RKO (cell line): ENCODE measurements around the gene ZIC2.

Experiments used
- DNase-seq: peaks from one replicate; pipeline ENCODE4 v3.0.0-alpha.2; 2016; ENCODE audit warnings: low spot score

ZIC2 gene

DNA sequence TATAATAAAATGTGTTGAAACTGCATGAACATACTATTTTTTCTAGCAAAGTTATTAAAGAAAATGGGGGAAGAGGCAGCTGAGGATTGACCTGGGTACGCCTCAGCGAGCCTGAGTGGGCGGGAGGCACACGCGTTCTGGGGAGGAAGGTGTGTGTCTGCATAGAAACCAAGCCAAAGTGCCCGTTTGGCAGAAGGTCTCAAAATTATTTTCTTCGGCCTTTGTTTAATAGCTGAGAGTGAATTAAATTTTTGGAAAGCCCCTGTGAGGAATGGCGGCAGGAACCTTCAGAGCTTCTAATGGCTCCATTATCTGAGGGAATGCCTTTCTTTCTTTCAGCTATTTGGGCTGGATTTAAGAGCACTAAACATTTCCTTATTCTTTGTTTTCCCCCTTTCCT is 5.2 kb downstream of the ZIC2 start:
- DNase-seq, result no peak

DNA sequence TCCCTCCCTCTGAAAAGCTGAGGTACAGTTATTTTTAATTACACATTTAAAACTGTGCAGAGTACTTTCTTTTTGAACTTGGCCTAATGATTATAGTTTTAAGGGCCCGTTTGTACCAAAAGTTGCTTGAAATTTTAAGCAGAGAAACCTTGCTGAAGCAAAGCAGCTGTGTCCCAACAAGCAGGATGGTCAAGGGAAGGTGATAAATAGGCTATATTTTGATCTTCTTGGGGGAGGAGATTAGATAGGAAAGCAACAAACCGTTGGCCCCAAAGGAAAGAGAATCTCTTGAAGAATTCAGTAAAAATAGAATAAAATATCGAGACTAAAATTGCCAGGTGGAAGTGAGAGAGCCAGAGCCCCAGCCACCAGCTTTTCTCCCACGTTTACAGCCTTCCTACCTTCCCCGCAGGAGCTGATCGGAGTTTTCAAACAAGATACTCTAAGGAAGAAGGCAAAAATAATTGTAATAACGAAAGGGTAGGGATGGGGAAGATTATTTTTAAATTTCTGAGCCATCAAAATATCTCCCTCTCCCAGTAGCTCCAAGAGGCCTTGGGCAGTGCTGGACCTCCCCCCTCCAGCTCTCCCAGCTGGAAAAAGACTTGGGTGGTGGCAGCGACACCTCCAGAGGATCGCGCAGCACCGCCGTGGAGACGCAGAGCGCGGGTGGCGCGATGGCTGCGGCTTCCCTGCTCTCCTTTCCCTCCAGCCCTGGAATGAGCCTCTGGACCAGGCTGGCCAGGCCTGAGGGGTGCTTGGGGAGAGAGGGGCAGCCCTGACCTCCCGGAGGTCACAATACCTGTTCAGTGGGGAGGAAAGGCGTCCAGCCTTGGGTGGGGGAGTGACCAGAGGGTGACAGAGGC is 5.8 kb downstream of the ZIC2 start:
- DNase-seq, result no peak

- no peak for DNase-seq
Measured at GRCh38 chr13:99988529-99989275, 7.1 kb downstream of the ZIC2 start.

DNA sequence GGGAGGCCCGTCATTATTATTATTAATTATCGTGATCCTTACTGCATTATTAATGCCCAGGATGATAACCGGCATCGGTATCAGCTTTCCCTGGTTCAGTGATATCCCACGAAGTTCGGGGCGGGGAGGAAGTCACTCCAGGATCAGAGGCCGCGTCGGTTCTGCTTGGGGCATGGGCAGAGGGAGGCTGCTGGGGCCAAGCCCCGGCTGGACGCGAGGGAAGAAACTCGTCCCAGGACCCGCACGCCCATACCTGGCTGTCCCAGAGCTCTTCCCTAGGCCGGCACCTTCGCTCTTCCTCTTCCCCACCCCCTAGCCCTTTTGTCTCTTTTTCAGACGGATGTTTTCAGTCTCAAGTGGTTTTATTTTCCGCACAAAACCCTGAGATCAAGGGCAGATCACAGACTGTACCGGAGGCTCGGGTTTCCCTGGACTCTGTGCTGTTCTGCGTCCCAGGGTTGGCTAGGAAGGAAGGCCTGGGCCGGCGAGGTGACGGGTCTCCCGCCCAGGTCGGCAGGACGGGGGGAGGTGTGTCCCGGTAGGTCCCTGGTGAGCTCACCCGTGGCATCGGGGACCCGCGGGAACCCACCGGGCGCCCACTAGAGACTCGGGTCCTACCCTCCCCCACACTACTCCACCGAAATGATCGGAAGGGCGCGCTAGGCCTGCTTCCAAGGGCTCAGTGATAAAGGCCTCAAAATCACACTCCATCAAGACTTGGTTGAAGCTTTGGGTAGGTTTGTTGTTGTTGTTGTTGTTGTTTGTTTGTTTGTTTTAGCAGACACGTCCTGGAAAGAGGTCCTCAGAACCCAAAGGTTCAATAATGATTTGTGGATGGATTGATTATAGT is 7.9 kb downstream of the ZIC2 start:
- no peak for DNase-seq

DNA sequence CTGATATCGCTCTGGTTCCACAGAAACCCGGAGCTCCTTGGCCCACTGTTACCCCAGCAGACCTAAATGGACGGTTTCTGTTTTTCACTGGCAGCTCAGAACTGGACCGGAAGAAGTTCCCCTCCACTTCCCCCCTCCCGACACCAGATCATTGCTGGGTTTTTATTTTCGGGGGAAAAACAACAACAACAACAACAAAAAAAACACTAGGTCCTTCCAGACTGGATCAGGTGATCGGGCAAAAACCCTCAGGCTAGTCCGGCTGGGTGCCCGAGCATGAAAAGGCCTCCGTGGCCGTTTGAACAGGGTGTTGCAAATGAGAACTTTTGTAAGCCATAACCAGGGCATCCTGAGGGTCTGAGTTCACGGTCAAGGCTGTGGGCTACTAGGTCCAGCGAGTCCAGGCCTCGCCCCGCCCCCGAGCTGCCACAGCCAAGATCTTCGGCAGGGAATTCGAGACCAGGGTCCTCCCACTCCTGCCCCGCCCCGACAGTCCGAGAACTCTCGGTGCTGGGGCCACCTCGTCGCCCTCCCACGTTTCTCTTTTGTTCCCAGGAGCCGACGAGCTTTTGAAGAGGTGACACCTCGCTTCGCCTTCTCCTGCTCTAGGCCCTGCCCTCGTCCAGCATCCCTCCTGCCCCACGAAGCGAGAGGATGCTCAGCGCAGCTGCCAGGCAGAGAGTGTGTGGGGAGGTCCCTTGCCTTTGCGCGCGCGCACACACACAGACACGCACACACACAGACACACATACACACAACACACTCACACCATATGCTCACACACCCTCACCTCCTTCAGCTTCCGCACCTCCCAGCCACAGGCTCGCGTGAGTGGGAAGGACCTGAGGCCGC is 8.8 kb downstream of the ZIC2 start:
- DNase-seq, result no peak

DNA sequence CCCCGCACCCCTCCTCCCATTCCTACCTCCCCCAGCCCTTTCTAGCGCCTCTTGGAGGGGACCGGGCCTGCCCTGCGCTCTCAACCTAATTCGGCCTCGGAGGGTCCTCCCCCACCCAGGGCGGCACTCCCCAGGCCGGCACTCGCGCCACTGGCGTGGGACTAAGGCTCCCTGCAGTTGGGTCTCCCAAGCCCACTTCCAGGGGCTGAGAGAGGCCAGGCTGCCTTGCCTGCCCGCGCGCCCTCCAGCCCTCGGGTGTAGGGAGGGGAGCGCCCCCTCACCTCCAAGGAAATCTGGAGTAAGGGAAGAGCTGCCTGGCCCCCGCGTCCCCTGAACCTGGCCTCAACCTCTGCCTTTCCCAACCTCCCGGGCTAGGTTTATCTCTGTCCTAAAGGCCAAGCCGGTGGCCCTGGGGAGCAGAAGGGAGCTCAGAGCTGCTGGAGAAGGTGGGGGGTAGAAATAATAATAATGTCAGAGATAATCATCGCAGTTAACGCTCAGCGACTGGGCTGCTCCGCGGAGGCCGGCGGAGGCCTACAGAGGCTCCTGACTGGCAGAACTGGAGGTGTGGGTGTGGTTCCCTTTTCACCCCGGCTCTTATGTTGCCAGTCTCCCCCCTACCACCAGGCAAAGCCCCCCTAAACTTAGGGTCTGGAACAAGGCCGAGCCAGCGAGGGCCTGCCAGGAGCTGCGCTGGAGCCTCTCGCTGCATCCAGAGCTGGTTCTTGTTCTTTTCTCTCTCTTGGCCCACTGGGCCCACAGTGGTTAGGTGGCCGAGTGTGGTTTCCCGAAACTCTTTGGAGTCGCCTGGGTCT is 9.6 kb downstream of the ZIC2 start:
- DNase-seq, result no peak

DNA sequence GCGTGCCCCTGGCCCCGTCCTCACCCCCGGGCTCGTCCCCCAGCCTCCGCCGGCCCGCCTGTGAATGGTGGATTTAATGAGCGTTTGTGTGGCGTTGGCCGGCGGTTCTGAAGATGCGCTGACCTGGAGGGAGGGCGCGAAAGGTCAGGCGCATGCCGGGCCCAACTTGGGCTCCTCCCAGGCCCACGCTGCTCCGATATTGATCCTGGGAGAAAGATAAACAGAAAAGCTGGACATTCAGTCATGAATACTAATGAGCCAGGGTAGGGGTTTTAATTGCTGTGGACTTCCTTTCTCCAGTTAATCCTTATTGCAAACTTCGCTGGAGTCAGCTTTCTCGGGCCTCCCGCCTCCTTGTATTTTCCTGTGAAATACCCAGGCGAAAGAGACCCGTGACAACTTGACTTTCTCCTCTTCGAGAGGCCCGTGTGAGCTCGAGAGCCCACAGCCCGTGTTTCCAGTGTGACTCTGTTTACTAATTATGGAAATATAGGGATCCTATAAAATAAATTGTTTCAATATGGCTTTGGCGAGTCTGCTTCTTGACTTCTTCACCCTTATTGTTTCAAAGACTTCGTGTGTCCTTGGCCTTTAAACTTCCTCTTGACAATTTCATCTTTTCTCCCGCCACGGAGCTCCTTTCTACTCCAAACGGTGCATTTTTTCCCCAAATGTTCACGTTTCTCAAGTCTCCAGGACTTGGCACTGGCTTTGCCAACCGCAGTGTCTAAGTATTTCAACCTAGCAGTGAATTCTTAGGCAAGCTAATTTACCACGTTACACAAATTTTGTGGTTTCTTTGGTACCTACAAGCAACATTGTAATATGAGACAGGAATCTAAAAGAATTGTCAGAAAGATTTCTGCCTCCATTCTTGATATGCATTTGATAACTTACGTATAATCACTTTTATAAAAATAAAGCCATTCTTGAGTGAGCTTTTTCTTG is 10.5 kb downstream of the ZIC2 start:
- no peak for DNase-seq

- peak; percentile 21 for DNase-seq
Measured at GRCh38 chr13:99992949-99993351, 11.4 kb downstream of the ZIC2 start.

DNA sequence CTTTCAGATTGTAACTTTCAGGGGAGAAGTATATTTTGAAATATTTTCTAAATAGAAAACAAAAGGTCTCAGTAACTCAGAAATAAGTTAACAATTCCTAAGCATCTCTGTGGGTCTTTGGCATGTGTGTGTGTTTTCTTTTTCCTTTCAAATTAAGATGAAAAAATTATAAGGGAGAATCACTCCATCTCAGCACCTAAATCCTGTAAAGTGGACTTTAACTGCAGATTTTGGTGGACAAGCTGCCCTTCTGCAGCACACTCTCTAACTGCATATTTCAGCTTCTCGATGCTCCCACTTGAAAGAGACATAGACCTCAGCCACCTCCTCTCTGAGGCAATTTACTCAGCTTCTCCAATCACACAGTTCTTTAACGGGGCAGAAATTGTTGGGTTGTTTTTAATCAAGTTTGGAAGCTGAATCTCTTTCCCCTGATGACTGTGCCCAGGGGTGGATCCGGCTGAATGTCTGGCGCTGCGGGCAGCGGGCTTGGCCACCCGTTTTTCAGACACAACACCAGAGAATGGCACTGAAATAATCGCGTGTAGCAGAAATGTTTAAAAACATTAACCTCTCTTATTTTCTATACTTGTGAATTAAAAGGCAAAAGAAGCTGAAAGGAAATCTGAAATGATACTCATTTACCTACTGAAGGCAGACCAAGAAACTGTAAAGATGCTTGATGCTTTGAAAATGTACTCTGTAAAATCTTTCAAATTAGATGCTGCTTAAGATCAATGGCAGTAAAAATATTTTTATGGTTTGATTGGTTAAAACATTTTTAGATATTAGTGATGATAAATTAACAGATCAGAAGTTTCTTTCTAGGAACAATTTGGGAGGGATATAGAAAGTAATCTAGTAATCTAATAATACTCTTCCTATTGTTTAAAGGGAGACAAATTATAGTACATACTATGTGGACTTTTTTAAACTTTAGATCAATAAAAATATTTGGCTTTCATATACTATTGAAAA is 12.4 kb downstream of the ZIC2 start:
- DNase-seq, result no peak

GRCh38 chr13:99994638-99995020 is 13.0 kb downstream of the ZIC2 start:
- no peak for DNase-seq

DNA sequence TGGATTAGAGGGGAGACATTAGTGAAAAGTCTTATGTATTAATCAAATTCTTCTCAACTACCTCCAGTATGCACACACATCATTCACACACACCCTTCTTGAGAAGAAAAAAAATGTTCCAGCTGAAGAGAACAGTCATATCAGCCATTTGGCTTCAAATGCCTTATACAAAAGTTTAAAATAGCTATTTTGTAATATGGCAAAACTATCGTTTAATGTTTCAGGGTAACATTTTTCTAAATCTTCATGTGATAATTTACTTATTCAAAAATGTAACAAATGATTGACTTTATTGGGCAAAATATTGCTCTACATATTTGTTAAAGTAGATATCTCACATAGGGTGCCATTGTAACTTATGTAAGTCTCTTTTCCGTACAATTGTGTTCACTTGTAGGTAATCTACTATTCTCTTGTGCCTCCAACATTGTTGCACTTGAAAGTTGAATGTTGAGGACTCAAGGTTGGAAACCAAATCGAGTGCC is 13.6 kb downstream of the ZIC2 start:
- DNase-seq, result no peak

- DNase-seq, result no peak
Measured at GRCh38 chr13:99995589-99996380, 14.2 kb downstream of the ZIC2 start.

DNA sequence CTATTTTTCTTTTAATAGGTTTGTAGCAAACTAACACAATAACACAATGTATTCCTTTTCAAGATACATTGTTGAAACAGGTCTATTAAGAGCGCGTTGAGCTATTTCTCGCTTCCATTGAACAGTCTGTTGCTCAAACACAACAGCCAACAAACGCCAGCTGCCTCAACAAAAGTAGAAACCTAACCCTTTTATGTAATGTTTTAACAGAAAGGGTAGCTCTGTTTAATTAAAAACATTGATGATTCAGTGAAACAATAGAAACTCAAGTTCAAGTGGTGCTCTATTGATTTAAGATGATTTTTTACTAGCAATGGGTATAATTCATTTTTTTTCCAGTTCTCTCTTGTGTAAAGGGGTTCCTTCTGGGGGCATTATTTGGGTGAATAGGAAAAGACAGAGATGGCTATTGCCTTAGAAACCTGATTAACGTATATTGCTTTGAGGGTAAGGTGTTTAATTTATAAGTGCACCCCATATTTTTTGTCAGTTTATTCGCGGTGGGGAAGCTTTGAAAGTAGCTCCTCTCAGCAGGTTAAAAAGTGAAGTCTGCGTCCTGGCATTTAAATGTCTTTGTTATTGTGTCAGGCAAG is 14.9 kb downstream of the ZIC2 start:
- no peak for DNase-seq

DNA sequence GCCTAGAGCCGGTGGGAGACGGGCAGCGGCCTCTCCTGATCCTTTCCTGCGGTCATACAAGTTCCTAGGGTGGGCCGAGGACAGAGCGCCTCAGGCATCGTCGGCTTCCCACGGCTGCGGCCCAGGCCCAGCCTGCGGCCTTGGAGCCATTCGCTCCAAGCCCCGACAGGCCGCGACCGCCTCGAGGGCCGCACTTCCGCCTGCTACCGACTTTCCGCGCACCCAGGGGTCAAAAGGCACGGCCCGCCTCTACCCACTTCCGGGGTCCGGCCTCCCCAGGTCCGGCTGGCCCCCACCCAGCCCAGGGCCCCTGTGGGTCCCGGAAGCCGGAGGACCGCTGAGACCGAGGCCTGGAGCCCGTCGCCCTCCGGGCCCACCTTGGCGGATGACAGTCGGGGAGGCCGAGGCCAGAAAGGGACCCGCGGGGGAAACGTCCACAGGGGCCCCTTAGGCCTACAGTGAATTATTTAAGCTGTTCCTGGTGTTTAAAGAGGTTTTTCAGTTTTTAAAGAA is 16.2 kb downstream of the ZIC2 start:
- no peak for DNase-seq

GRCh38 chr13:99998261-99998660 is 16.7 kb downstream of the ZIC2 start:
- DNase-seq, result no peak

- no peak for DNase-seq
Measured at GRCh38 chr13:100014621-100015020, 33.0 kb downstream of the ZIC2 start.
